Peyer's patch (tissue), 4 donors: ENCODE results near the gene ARPIN.
"Not testable (repeated sequence)": the region's sequence is repeated elsewhere in the genome, so short reads cannot be mapped to it uniquely, and the experiment has no call there.

Source experiments
- POLR2A ChIP-seq, 2 donors: fragments of 450-650 bp; IDR thresholded peaks; one replicate each; pipeline ENCODE4 v1.5.1; 2017; ENCODE audit warnings: antibody characterized with exemption in 2 of 2, mild to moderate bottlenecking in 2 of 2, moderate library complexity in 2 of 2
- TF ChIP-seq, protein P1 (sequence below), 6 experiments: fragments of 450-650 bp in 4 of 6; fragments of 200-600 bp in 2 of 6; sonication (generic) in 1 of 6; IDR thresholded peaks; one replicate each; pipeline ENCODE4 v1.5.1; 2017 to 2019; ENCODE audit warnings: antibody characterized with exemption in 6 of 6, mild to moderate bottlenecking in 3 of 6, moderate library complexity in 1 of 6

DNA sequence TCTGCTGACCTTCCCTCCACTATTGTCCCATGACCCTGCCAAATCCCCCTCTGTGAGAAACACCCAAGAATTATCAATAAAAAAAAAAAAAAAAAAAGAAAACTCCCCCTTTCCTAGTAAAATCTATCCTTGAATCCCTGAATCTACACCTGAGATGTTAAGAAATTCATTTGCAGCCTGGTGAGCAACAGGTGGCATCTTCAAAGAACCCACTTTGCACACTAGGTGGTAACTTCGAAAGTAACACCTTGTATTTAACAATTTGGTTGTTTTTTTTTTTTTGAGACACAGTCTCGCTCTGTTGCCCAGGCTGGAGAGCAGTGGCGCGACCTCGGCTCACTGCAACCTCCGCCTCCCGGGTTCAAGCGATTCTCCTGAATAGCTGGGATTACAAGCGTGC is 43.3 kb downstream of the ARPIN start:
- TF ChIP-seq, protein P1, sequence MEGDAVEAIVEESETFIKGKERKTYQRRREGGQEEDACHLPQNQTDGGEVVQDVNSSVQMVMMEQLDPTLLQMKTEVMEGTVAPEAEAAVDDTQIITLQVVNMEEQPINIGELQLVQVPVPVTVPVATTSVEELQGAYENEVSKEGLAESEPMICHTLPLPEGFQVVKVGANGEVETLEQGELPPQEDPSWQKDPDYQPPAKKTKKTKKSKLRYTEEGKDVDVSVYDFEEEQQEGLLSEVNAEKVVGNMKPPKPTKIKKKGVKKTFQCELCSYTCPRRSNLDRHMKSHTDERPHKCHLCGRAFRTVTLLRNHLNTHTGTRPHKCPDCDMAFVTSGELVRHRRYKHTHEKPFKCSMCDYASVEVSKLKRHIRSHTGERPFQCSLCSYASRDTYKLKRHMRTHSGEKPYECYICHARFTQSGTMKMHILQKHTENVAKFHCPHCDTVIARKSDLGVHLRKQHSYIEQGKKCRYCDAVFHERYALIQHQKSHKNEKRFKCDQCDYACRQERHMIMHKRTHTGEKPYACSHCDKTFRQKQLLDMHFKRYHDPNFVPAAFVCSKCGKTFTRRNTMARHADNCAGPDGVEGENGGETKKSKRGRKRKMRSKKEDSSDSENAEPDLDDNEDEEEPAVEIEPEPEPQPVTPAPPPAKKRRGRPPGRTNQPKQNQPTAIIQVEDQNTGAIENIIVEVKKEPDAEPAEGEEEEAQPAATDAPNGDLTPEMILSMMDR (IDR thresholded peaks at IDR 0.05): not testable (repeated sequence)
- TF ChIP-seq POLR2A (IDR thresholded peaks at IDR 0.05): not testable (repeated sequence)
